DMS 273 (cell line): ENCODE data around the gene PKD1.

Experiments
- DNase-seq: peaks from one replicate; lab custom pipeline; 2025; ENCODE audit not compliant: unreplicated experiment; lab: John Stamatoyannopoulos, UW

PKD1 gene

GRCh38 chr16:2056077-2056476 is 79.6 kb downstream of the PKD1 start:
- DNase-seq = no peak

GRCh38 chr16:2054543-2055245 is 81.0 kb downstream of the PKD1 start:
- DNase-seq = no peak

GRCh38 chr16:2053897-2054296 is 81.8 kb downstream of the PKD1 start:
- no peak for DNase-seq

- no peak for DNase-seq
Observed at GRCh38 chr16:2053211-2053610, 82.5 kb downstream of the PKD1 start.

GRCh38 chr16:2048116-2048543 is 87.6 kb downstream of the PKD1 start:
- peak; percentile 61 for DNase-seq

GRCh38 chr16:2047330-2048115 is 88.2 kb downstream of the PKD1 start, which contains the start of the genes NTHL1 and TSC2:
Gene NTHL1, minus strand, starts transcription at chr16:2047834. Its CDS starts 11 bp downstream, at chr16:2047823.
Gene TSC2, plus strand, starts transcription at chr16:2047985. Its CDS starts 631 bp downstream, at chr16:2048616.
- peak; percentile 99 for DNase-seq

GRCh38 chr16:2046893-2047329 is 88.8 kb downstream of the PKD1 start:
- no peak for DNase-seq

- no peak for DNase-seq
Observed at GRCh38 chr16:2045965-2046892, 89.5 kb downstream of the PKD1 start.

GRCh38 chr16:2044541-2044940 is 91.2 kb downstream of the PKD1 start:
- no peak for DNase-seq

- peak; percentile 49 for DNase-seq
Observed at GRCh38 chr16:2043667-2044451, 91.8 kb downstream of the PKD1 start.

- DNase-seq = no peak
Observed at GRCh38 chr16:2042986-2043666, 92.6 kb downstream of the PKD1 start.

- DNase-seq = no peak
Observed at GRCh38 chr16:2042171-2042985, 93.3 kb downstream of the PKD1 start.

- DNase-seq = no peak
Observed at GRCh38 chr16:2040787-2041522, 94.7 kb downstream of the PKD1 start.

- no peak for DNase-seq
Observed at GRCh38 chr16:2040041-2040786, 95.5 kb downstream of the PKD1 start.

GRCh38 chr16:2039274-2040031 is 96.2 kb downstream of the PKD1 start:
- no peak for DNase-seq
